GM12872 (cell line): ENCODE measurements around the gene MTF2.

ENCODE experiments used
- TF ChIP-seq, protein P1 (sequence below): IDR thresholded peaks from 3 replicates; pipeline ENCODE4 v1.5.1; 2011; ENCODE audit warnings: low read depth, mild to moderate bottlenecking, low read length, moderate library complexity; ENCODE audit not compliant: insufficient read depth

MTF2 gene

DNA sequence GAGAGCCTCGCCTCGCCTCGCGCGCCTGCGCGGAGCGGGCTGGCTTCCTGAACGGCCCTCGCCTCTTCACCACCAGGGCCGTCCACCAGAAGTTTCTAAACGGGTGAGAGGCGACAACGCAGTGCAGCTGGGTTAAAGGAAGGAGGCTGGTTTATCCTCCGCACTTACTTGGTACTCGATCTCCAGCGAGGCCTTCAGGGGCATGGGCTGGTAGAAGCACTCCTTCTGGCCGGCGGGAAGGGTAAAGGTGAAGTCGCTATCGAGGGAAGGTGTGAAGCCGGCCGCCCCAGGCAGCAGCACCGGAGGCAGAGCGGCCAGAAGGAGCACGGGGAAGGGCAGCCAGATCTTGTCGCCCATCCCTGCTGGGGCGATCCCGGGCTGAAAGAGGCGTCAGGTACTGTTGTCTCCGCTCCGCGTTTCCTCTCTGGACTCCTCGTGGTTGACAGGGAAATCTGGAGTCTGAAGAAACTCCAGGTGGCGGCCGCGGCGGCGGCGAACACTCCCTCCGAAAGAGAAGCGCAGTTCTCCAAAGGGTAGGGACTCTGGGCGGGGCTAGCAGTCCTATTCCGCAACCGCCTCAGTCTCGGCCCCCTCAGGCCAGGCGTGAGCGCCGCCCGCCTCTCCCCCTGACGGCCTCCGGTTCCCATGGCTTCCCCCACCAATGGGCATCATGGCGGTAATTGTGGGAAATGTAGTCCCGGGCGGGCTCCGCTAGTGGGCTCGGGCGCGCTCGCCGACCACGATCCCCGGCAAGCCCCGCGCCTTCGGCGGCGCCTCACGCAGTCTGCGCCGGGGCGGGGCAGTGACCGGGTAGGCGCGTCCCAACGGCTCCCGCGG lies 101.0 kb downstream of the MTF2 start, which contains the start of gene TMED5:
Gene TMED5 (minus strand): TSS at position 528 of the 837 bp plus-strand sequence. CDS start 171 bp downstream, at position 357.
- TF ChIP-seq, protein P1, sequence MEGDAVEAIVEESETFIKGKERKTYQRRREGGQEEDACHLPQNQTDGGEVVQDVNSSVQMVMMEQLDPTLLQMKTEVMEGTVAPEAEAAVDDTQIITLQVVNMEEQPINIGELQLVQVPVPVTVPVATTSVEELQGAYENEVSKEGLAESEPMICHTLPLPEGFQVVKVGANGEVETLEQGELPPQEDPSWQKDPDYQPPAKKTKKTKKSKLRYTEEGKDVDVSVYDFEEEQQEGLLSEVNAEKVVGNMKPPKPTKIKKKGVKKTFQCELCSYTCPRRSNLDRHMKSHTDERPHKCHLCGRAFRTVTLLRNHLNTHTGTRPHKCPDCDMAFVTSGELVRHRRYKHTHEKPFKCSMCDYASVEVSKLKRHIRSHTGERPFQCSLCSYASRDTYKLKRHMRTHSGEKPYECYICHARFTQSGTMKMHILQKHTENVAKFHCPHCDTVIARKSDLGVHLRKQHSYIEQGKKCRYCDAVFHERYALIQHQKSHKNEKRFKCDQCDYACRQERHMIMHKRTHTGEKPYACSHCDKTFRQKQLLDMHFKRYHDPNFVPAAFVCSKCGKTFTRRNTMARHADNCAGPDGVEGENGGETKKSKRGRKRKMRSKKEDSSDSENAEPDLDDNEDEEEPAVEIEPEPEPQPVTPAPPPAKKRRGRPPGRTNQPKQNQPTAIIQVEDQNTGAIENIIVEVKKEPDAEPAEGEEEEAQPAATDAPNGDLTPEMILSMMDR = 0 out of 3 replicates have a peak, but pooled peaks have one; percentile 16

- TF ChIP-seq, protein P1 = no peak
Observed at GRCh38 chr1:93180723-93181613, 101.9 kb downstream of the MTF2 start, which contains the start of gene CCDC18. CCDC18 (plus strand) TSS chr1:93180724; CDS start chr1:93183362, 2,638 bp downstream.

GRCh38 chr1:93186667-93187066 lies 107.6 kb downstream of the MTF2 start:
- TF ChIP-seq, protein P1 = no peak
